Esophagus muscularis mucosa (tissue), 3 donors: Measurements from ENCODE around the gene B4GALT1.

Experiments
- POLR2A ChIP-seq: fragments of 450-650 bp; IDR thresholded peaks from one replicate; pipeline ENCODE4 v1.6.1; 2017; ENCODE audit warnings: antibody characterized with exemption, moderate library complexity, mild to moderate bottlenecking, low read depth
- TF ChIP-seq, protein P1 (sequence below), 3 experiments: fragments of 200-600 bp in 2 of 3; fragments of 450-650 bp in 1 of 3; sonication (generic) in 2 of 3; IDR thresholded peaks; one replicate each; pipeline ENCODE4 v1.5.1; 2017 to 2019; ENCODE audit warnings: antibody characterized with exemption in 3 of 3, mild to moderate bottlenecking in 2 of 3, moderate library complexity in 1 of 3

DNA sequence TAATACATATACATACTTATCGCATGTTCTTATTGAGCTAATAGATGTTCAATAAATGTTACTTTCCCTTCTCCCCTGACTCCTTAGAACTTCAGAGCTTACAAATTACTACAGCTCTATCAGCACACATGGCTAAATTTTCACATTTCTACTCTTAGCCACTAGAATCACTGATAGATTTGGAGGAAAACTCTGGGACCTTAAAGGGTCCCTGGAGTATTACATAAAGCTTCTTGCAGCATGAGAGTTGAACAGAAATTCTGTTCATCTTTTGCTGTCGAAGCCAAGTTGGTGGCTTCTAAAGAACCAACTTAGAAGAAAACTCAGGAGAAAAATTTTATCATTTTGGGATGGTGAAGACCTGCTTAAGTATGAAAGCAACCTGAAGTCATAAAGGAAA lies 15.5 kb downstream of the B4GALT1 start:
- TF ChIP-seq, protein P1, sequence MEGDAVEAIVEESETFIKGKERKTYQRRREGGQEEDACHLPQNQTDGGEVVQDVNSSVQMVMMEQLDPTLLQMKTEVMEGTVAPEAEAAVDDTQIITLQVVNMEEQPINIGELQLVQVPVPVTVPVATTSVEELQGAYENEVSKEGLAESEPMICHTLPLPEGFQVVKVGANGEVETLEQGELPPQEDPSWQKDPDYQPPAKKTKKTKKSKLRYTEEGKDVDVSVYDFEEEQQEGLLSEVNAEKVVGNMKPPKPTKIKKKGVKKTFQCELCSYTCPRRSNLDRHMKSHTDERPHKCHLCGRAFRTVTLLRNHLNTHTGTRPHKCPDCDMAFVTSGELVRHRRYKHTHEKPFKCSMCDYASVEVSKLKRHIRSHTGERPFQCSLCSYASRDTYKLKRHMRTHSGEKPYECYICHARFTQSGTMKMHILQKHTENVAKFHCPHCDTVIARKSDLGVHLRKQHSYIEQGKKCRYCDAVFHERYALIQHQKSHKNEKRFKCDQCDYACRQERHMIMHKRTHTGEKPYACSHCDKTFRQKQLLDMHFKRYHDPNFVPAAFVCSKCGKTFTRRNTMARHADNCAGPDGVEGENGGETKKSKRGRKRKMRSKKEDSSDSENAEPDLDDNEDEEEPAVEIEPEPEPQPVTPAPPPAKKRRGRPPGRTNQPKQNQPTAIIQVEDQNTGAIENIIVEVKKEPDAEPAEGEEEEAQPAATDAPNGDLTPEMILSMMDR (IDR thresholded peaks at IDR 0.05): no peak
- TF ChIP-seq POLR2A: no peak
